HepG2 (cell line): Measurements from ENCODE around the gene AARS2. TPM values are rescaled to one million over a fixed set of nuclear protein-coding genes. Genes with fewer than 3 reads are reported as not detected.
A peak's percentile ranks its signal among the peaks of the same experiment; 100 is the strongest.

Experiments used
- CAMTA2 ChIP-seq: sonication (generic); formaldehyde crosslinking; IDR thresholded peaks from 2 replicates; pipeline ENCODE4 v1.4.0; 2020; ENCODE audit warnings: mild to moderate bottlenecking, missing genetic modification reagents, borderline replicate concordance
- CENPT ChIP-seq: sonication (generic); formaldehyde crosslinking; IDR thresholded peaks from 2 replicates; pipeline ENCODE4 v1.8.0; 2022; ENCODE audit warnings: low read depth, mild to moderate bottlenecking, moderate library complexity, missing genetic modification reagents
- EP300 ChIP-seq, 3 experiments: sonication (generic) in 1 of 3; formaldehyde crosslinking in 1 of 3; IDR thresholded peaks; 2 replicates each; pipeline versions ENCODE4 v1.5.1 to v1.6.1; 2011 to 2020; ENCODE audit warnings: low read depth in 2 of 3, low read length in 2 of 3, borderline replicate concordance in 1 of 3, improper control_type of control experiment in 1 of 3, mild to moderate bottlenecking in 1 of 3, missing genetic modification reagents in 1 of 3, moderate library complexity in 1 of 3
- GMEB1 ChIP-seq: sonication (generic); formaldehyde crosslinking; IDR thresholded peaks from 2 replicates; pipeline ENCODE4 v1.5.1; 2020; ENCODE audit warnings: missing genetic modification reagents, mild to moderate bottlenecking, borderline replicate concordance
- POGK ChIP-seq: sonication (generic); formaldehyde crosslinking; conservative IDR thresholded peaks from 2 replicates; pipeline ENCODE4 v1.8.0; 2022; ENCODE audit warnings: mild to moderate bottlenecking, moderate library complexity, missing genetic modification reagents
- RAD21 ChIP-seq: fragments of 450-650 bp; formaldehyde crosslinking; IDR thresholded peaks from 2 replicates; pipeline ENCODE4 v1.5.0; 2020; ENCODE audit warnings: mild to moderate bottlenecking
- RNF2 ChIP-seq: fragments of 450-650 bp; conservative IDR thresholded peaks from 2 replicates; pipeline ENCODE4 v1.6.1; 2016; ENCODE audit warnings: low read depth
- RXRA ChIP-seq: sonication (generic); formaldehyde crosslinking; IDR thresholded peaks from 2 replicates; pipeline ENCODE4 v1.5.1; 2020; ENCODE audit warnings: missing genetic modification reagents
- TSC22D2 ChIP-seq: sonication (generic); formaldehyde crosslinking; IDR thresholded peaks from 2 replicates; pipeline ENCODE4 v1.5.1; 2020; ENCODE audit warnings: missing genetic modification reagents, mild to moderate bottlenecking, borderline replicate concordance
- ZBED4 ChIP-seq: sonication (generic); formaldehyde crosslinking; IDR thresholded peaks from 2 replicates; pipeline ENCODE4 v1.4.0; 2020; ENCODE audit warnings: missing genetic modification reagents, borderline replicate concordance
- ZNF160 ChIP-seq: sonication (generic); formaldehyde crosslinking; IDR thresholded peaks from 2 replicates; pipeline ENCODE4 v1.8.0; 2022; ENCODE audit warnings: mild to moderate bottlenecking, inconsistent platforms, missing genetic modification reagents
- ZNF331 ChIP-seq: sonication (generic); formaldehyde crosslinking; IDR thresholded peaks from 2 replicates; pipeline ENCODE4 v1.4.0; 2020; ENCODE audit warnings: missing genetic modification reagents
- ZNF574 ChIP-seq: sonication (generic); formaldehyde crosslinking; IDR thresholded peaks from 2 replicates; pipeline ENCODE4 v1.4.0; 2020; ENCODE audit warnings: missing genetic modification reagents
- ZNF766 ChIP-seq: sonication (generic); formaldehyde crosslinking; IDR thresholded peaks from 2 replicates; pipeline ENCODE4 v1.5.0; 2020; ENCODE audit warnings: missing genetic modification reagents, borderline replicate concordance
- ZNF883 ChIP-seq: sonication (generic); formaldehyde crosslinking; IDR thresholded peaks from 2 replicates; pipeline ENCODE4 v1.5.1; 2020; ENCODE audit warnings: mild to moderate bottlenecking, missing genetic modification reagents; ENCODE audit errors: not compliant biosample characterization
- polyA plus RNA-seq, 8 experiments: library from polyadenylated mRNA; depleted of rRNA in 3 of 8; stranded (reverse) in 7 of 8; unstranded in 1 of 8; fragments of >200 nt; fragmentation: Illumina TruSeq in 4 of 8; extraction: Trizol in 4 of 8; gene quantifications; 2 replicates each; pipeline versions ENCODE4 v1.2.1 to v1.2.3, GENCODE V29; 2011 to 2016; ENCODE audit warnings: low read depth in 4 of 8, missing spikeins in 1 of 8, mixed read lengths in 1 of 8; ENCODE audit not compliant: insufficient read depth in 1 of 8
- total RNA-seq, 5 experiments: library from RNA; depleted of rRNA; stranded (reverse); fragments of >200 nt; fragmentation: Illumina TruSeq; extraction: Trizol; gene quantifications; 2 replicates each; pipeline ENCODE4 v1.2.3, GENCODE V29; 2016; ENCODE audit warnings: low read depth in 1 of 5

Gene AARS2
- total and polyA plus RNA-seq, 2 of the 13 experiments (the other 11 are each of a cell fraction or from before 2014, with no cell fraction given): 7.5 to 24.1 TPM

GRCh38 chr6:44275749-44276648, 37.1 kb downstream of the AARS2 start (continued):
- TF ChIP-seq CAMTA2 (0 out of 2 replicates have a peak, but pooled peaks have one; percentile 12), ZNF160 (no peak), RNF2 (peak; percentile 70; the same call in 1 of the 2 replicates), ZNF331 (0 out of 2 replicates have a peak, but pooled peaks have one; percentile 7), ZNF766 (CRISPR knock-in tag) (peak; percentile 56; the same call in 1 of the 2 replicates), CENPT (CRISPR knock-in tag) (peak; percentile 57), RAD21 (CRISPR knock-in tag) (no peak), GMEB1 (no peak), RXRA (peak; percentile 57; the same call in 1 of the 2 replicates), ZNF883 (CRISPR knock-in tag) (peak; percentile 71), EP300 (IDR thresholded peaks at IDR 0.05; ENCODE audit: low read depth in 2 of 2, low read length in 2 of 2) (no peak), EP300 (CRISPR knock-in tag; IDR thresholded peaks at IDR 0.05; ENCODE audit: borderline replicate concordance) (no peak), ZNF574 (CRISPR knock-in tag) (0 out of 2 replicates have a peak, but pooled peaks have one; percentile 18), ZBED4 (CRISPR knock-in tag) (0 out of 2 replicates have a peak, but pooled peaks have one; percentile 16), POGK (peak; percentile 61; the same call in 1 of the 2 replicates), TSC22D2 (CRISPR knock-in tag) (0 out of 2 replicates have a peak, but pooled peaks have one; percentile 7)
